ENCODE data around the gene GUCA1A.

DNA sequence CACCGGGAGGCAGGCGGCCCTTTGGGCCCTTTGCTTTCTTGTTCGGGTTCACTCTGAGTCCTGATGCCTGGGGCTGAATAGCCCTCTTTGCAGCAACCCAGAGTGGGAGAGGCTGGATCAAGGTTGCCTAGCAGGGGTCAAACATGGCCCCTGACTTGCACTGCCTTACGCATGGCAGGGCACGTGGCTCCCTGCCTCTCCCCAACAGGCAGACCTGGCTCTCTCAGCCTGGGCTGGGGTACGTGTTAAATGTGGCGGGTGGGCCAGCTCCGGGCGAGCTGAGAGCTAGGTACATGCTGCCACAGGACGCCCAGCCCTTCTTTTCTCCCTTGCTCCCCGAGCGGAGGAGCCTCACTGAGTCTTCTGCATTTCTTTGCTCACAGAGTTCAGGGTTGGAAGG, 38.0 kb upstream of the GUCA1A start:
- TF ChIP-seq EZH2 (IDR thresholded peaks at IDR 0.05) (no peak), POLR2AphosphoS5 (IDR thresholded peaks at IDR 0.05; ENCODE audit: low read depth, low read length) (no peak), YY1 (IDR thresholded peaks at IDR 0.05; ENCODE audit: extremely low read depth, insufficient replicate concordance, low read depth, low read length) (no peak), SRF (IDR thresholded peaks at IDR 0.05; ENCODE audit: low read depth) (no peak), ZNF274 (IDR thresholded peaks at IDR 0.05; ENCODE audit: low read depth, low read length) (no peak), POLR2A (IDR thresholded peaks at IDR 0.05; ENCODE audit: borderline replicate concordance, extremely low read depth, insufficient read depth, insufficient read length) (no peak), JUND (IDR thresholded peaks at IDR 0.05) (no peak), EZH2phosphoT487 (IDR thresholded peaks at IDR 0.05; ENCODE audit: borderline replicate concordance) (no peak)
- TF ChIP-seq, protein P1, sequence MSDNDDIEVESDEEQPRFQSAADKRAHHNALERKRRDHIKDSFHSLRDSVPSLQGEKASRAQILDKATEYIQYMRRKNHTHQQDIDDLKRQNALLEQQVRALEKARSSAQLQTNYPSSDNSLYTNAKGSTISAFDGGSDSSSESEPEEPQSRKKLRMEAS (IDR thresholded peaks at IDR 0.05) = no peak
- TF ChIP-seq, protein P2, sequence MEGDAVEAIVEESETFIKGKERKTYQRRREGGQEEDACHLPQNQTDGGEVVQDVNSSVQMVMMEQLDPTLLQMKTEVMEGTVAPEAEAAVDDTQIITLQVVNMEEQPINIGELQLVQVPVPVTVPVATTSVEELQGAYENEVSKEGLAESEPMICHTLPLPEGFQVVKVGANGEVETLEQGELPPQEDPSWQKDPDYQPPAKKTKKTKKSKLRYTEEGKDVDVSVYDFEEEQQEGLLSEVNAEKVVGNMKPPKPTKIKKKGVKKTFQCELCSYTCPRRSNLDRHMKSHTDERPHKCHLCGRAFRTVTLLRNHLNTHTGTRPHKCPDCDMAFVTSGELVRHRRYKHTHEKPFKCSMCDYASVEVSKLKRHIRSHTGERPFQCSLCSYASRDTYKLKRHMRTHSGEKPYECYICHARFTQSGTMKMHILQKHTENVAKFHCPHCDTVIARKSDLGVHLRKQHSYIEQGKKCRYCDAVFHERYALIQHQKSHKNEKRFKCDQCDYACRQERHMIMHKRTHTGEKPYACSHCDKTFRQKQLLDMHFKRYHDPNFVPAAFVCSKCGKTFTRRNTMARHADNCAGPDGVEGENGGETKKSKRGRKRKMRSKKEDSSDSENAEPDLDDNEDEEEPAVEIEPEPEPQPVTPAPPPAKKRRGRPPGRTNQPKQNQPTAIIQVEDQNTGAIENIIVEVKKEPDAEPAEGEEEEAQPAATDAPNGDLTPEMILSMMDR (IDR thresholded peaks at IDR 0.05 in 2 of 3, conservative IDR thresholded peaks at IDR 0.05 in 1 of 3; ENCODE audit: borderline replicate concordance in 1 of 3, insufficient read depth in 1 of 3, low read depth in 2 of 3, low read length in 2 of 3) = no peak
- TF ChIP-seq, protein P3, sequence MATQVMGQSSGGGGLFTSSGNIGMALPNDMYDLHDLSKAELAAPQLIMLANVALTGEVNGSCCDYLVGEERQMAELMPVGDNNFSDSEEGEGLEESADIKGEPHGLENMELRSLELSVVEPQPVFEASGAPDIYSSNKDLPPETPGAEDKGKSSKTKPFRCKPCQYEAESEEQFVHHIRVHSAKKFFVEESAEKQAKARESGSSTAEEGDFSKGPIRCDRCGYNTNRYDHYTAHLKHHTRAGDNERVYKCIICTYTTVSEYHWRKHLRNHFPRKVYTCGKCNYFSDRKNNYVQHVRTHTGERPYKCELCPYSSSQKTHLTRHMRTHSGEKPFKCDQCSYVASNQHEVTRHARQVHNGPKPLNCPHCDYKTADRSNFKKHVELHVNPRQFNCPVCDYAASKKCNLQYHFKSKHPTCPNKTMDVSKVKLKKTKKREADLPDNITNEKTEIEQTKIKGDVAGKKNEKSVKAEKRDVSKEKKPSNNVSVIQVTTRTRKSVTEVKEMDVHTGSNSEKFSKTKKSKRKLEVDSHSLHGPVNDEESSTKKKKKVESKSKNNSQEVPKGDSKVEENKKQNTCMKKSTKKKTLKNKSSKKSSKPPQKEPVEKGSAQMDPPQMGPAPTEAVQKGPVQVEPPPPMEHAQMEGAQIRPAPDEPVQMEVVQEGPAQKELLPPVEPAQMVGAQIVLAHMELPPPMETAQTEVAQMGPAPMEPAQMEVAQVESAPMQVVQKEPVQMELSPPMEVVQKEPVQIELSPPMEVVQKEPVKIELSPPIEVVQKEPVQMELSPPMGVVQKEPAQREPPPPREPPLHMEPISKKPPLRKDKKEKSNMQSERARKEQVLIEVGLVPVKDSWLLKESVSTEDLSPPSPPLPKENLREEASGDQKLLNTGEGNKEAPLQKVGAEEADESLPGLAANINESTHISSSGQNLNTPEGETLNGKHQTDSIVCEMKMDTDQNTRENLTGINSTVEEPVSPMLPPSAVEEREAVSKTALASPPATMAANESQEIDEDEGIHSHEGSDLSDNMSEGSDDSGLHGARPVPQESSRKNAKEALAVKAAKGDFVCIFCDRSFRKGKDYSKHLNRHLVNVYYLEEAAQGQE (IDR thresholded peaks at IDR 0.05; ENCODE audit: low read depth) = no peak
